ENCODE data around the gene NEK4.

NEK4 gene

GRCh38 chr3:52770496-52771333 is at the start of gene NEK4:
Gene NEK4 (minus strand): TSS chr3:52770940. CDS start chr3:52770746, 194 bp downstream.
- peak; percentile 76 for DNase-seq (ENCODE audit: low read depth)

- DNase-seq (ENCODE audit: low read depth) = no peak
These were observed 49.2 kb upstream of the NEK4 start for GRCh38 chr3:52819936-52820335.

GRCh38 chr3:52817860-52818259 is 47.1 kb upstream of the NEK4 start:
- no peak for DNase-seq (ENCODE audit: low read depth)

- no peak for DNase-seq (ENCODE audit: low read depth)
These were observed 46.5 kb upstream of the NEK4 start for GRCh38 chr3:52817221-52817620.

- no peak for DNase-seq (ENCODE audit: low read depth)
These were observed 45.9 kb upstream of the NEK4 start for GRCh38 chr3:52816654-52817053.

- no peak for DNase-seq (ENCODE audit: low read depth)
These were observed 45.5 kb upstream of the NEK4 start for GRCh38 chr3:52816199-52816598.

- DNase-seq (ENCODE audit: low read depth) = no peak
These were observed 43.1 kb upstream of the NEK4 start for GRCh38 chr3:52813810-52814209.

- DNase-seq (ENCODE audit: low read depth) = no peak
These were observed 40.8 kb upstream of the NEK4 start for GRCh38 chr3:52811452-52812011.

GRCh38 chr3:52810923-52811322 is 40.2 kb upstream of the NEK4 start:
- DNase-seq (ENCODE audit: low read depth) = no peak

GRCh38 chr3:52809662-52810377 is 39.1 kb upstream of the NEK4 start:
- no peak for DNase-seq (ENCODE audit: low read depth)

GRCh38 chr3:52809149-52809548 is 38.4 kb upstream of the NEK4 start:
- DNase-seq (ENCODE audit: low read depth) = no peak

GRCh38 chr3:52805270-52806039 is 34.7 kb upstream of the NEK4 start:
- no peak for DNase-seq (ENCODE audit: low read depth)

GRCh38 chr3:52801839-52802238 is 31.1 kb upstream of the NEK4 start:
- no peak for DNase-seq (ENCODE audit: low read depth)

GRCh38 chr3:52800079-52800478 is 29.3 kb upstream of the NEK4 start:
- DNase-seq (ENCODE audit: low read depth) = no peak

- DNase-seq (ENCODE audit: low read depth) = no peak
These were observed 28.3 kb upstream of the NEK4 start for GRCh38 chr3:52798978-52799476.

- no peak for DNase-seq (ENCODE audit: low read depth)
These were observed 27.7 kb upstream of the NEK4 start for GRCh38 chr3:52798376-52798977.

GRCh38 chr3:52796411-52796810 is 25.7 kb upstream of the NEK4 start:
- DNase-seq (ENCODE audit: low read depth) = no peak

GRCh38 chr3:52795298-52795900 is 24.7 kb upstream of the NEK4 start:
- DNase-seq (ENCODE audit: low read depth) = no peak

GRCh38 chr3:52794612-52795099 is 23.9 kb upstream of the NEK4 start, which contains the start of gene ITIH3:
Gene ITIH3 (plus strand): TSS chr3:52794796. CDS start chr3:52794804, 8 bp downstream.
- no peak for DNase-seq (ENCODE audit: low read depth)

- no peak for DNase-seq (ENCODE audit: low read depth)
These were observed 23.2 kb upstream of the NEK4 start for GRCh38 chr3:52793702-52794611.
